Measurements from ENCODE around the gene ACOT4.

- TF ChIP-seq CTCF (conservative IDR thresholded peaks at IDR 0.05) (no peak), ZFX (IDR thresholded peaks at IDR 0.05) (no peak; the same call in 1 of the 2 replicates)
Measured at GRCh38 chr14:73645248-73645610, 53.6 kb downstream of the ACOT4 start.
